NCI-H2081 treated with DMSO at 0.1 percent for 48 hours (cell line): Measurements from ENCODE around the gene MROH9.
"Not testable (repeated sequence)": the region's sequence is repeated elsewhere in the genome, so short reads cannot be mapped to it uniquely, and the experiment has no call there.

Source experiments
- DNase-seq: peaks from one replicate; lab custom pipeline; 2025; lab: John Stamatoyannopoulos, UW

Gene MROH9

GRCh38 chr1:170935231-170935630 lies at the start of gene MROH9:
TSS of gene MROH9 (plus strand) at chr1:170935534. CDS start at chr1:170945557, 10,023 bp downstream.
- no peak for DNase-seq

- no peak for DNase-seq
Measured at GRCh38 chr1:170885551-170885950, 49.8 kb upstream of the MROH9 start.

GRCh38 chr1:170886460-170886859 lies 48.9 kb upstream of the MROH9 start:
- no peak for DNase-seq

GRCh38 chr1:170887726-170888125 lies 47.6 kb upstream of the MROH9 start:
- no peak for DNase-seq

GRCh38 chr1:170891872-170892271 lies 43.5 kb upstream of the MROH9 start:
- no peak for DNase-seq

GRCh38 chr1:170893655-170894297 lies 41.6 kb upstream of the MROH9 start:
- no peak for DNase-seq

GRCh38 chr1:170903961-170904360 lies 31.4 kb upstream of the MROH9 start:
- no peak for DNase-seq

- no peak for DNase-seq
Measured at GRCh38 chr1:170908942-170909341, 26.4 kb upstream of the MROH9 start.

GRCh38 chr1:170910273-170910672 lies 25.1 kb upstream of the MROH9 start:
- no peak for DNase-seq

GRCh38 chr1:170917373-170917772 lies 18.0 kb upstream of the MROH9 start:
- no peak for DNase-seq

GRCh38 chr1:170924656-170925055 lies 10.7 kb upstream of the MROH9 start:
- DNase-seq: not testable (repeated sequence)

- DNase-seq: no peak
Measured at GRCh38 chr1:170927955-170928840, 7.1 kb upstream of the MROH9 start.

GRCh38 chr1:170929412-170929834 lies 5.9 kb upstream of the MROH9 start:
- DNase-seq: no peak

- peak; percentile 25 for DNase-seq
Measured at GRCh38 chr1:170929835-170930554, 5.3 kb upstream of the MROH9 start.

- DNase-seq: no peak
Measured at GRCh38 chr1:170931650-170932049, 3.7 kb upstream of the MROH9 start.

- no peak for DNase-seq
Measured at GRCh38 chr1:170932236-170932635, 3.1 kb upstream of the MROH9 start.

- DNase-seq: no peak
Measured at GRCh38 chr1:170938281-170938680, 2.9 kb downstream of the MROH9 start.

GRCh38 chr1:170939476-170939875 lies 4.1 kb downstream of the MROH9 start:
- no peak for DNase-seq

GRCh38 chr1:170951744-170952143 lies 16.4 kb downstream of the MROH9 start:
- not testable (repeated sequence) for DNase-seq

- DNase-seq: no peak
Measured at GRCh38 chr1:170959385-170959784, 24.1 kb downstream of the MROH9 start.

GRCh38 chr1:170964506-170964905 lies 29.2 kb downstream of the MROH9 start:
- no peak for DNase-seq

GRCh38 chr1:170967042-170967910 lies 31.9 kb downstream of the MROH9 start:
- peak; percentile 8 for DNase-seq
